ENCODE measurements around the gene OGFRL1.

DNA sequence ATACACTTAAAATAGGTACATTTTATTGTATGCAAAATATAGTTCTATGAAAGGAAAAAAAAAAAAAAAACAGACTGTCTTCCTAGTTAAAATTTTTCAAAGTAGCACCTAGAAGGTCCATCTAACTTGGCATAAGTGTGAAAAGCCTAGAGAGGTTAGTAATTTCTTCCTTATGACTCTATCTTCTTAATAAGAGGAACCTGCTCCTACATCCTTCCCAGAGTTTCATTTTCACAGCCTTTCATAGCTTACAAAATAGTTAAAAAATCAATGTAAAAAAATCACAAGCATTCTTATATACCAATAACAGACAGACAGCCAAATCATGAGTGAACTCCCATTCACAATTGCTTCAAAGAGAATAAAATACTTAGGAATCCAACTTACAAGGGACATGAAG, 28.8 kb downstream of the OGFRL1 start:
- TF ChIP-seq ZFX (IDR thresholded peaks at IDR 0.05) (no peak), CTCF (conservative IDR thresholded peaks at IDR 0.05) (no peak)

Measured in C4-2B (cell line).